B cell (primary cell): ENCODE measurements around the gene MROH2A. TPM values are rescaled to one million over a fixed set of nuclear protein-coding genes. Genes with fewer than 3 reads are reported as not detected.

ENCODE experiments used
- ATAC-seq: fragments of 200-7000 bp; cut with Tn5 transposase; one replicate; pipeline ENCODE4 v1.10.0; 2021; ENCODE audit warnings: low read depth, mild to moderate bottlenecking, moderate number of reproducible peaks, moderate library complexity
- CTCF ChIA-PET: fragments of 350-600 bp; sonication (Branson Sonifier 250); formaldehyde crosslinking; loops from one replicate; lab custom pipeline; 2021; ENCODE audit warnings: antibody characterized with exemption, inconsistent platforms; lab: Charles Lee
- POLR2A ChIA-PET: fragments of 350-600 bp; sonication (Branson Sonifier 250); formaldehyde crosslinking; loops from one replicate; lab custom pipeline; 2021; ENCODE audit warnings: antibody characterized with exemption; lab: Charles Lee
- DNase-seq: peaks from one replicate; pipeline ENCODE4 v3.0.0; 2013
- H2AFZ ChIP-seq: 2 replicates; pipeline ENCODE4 v1.6.1; 2012; ENCODE audit warnings: mild to moderate bottlenecking, low read depth, low read length; ENCODE audit not compliant: insufficient read depth, poor library complexity, severe bottlenecking
- H3K27ac ChIP-seq, 2 donors: 1 replicate in 1 of 2; 2 replicates in 1 of 2; pipeline ENCODE4 v1.5.1; 2012 to 2013; ENCODE audit warnings: low read length in 2 of 2, mild to moderate bottlenecking in 2 of 2, moderate library complexity in 1 of 2
- H3K27me3 ChIP-seq, 4 experiments: fragments of 200-600 bp in 1 of 4; sonication (generic) in 1 of 4; replicated peaks in 1 of 4; 1 replicate in 2 of 4; 2 replicates in 2 of 4; pipeline versions ENCODE4 v1.6.1 to v1.7.0; 2013 to 2016; ENCODE audit warnings: low read length in 3 of 4, mild to moderate bottlenecking in 2 of 4, mixed read lengths in 1 of 4, moderate library complexity in 1 of 4; ENCODE audit not compliant: insufficient read depth in 4 of 4, control insufficient read depth in 3 of 4; ENCODE audit errors: control extremely low read depth in 1 of 4
- H3K36me3 ChIP-seq, 2 experiments: replicated peaks in 1 of 2; 1 replicate in 1 of 2; 2 replicates in 1 of 2; pipeline versions ENCODE4 v1.6.1 to v1.7.1; 2013; ENCODE audit warnings: low read length in 1 of 2; ENCODE audit not compliant: insufficient read depth in 2 of 2, control insufficient read depth in 1 of 2; ENCODE audit errors: control extremely low read depth in 1 of 2, extremely low read depth in 1 of 2
- H3K4me1 ChIP-seq, 2 donors: fragments of 200-600 bp in 1 of 2; sonication (generic) in 1 of 2; 1 replicate in 1 of 2; 2 replicates in 1 of 2; pipeline versions ENCODE4 v1.5.1 to v1.6.1; 2013 to 2017; ENCODE audit warnings: low read length in 2 of 2; ENCODE audit not compliant: control insufficient read depth in 2 of 2, insufficient read depth in 2 of 2
- H3K4me2 ChIP-seq: replicated peaks from 2 replicates; pipeline ENCODE3; 2012; ENCODE audit warnings: mild to moderate bottlenecking, low read depth, low read length; ENCODE audit not compliant: poor library complexity, severe bottlenecking
- H3K4me3 ChIP-seq, 5 experiments: fragments of 200-600 bp in 1 of 5; sonication (generic) in 1 of 5; 1 replicate in 3 of 5; 2 replicates in 2 of 5; pipeline versions ENCODE4 v1.5.1 to v1.7.0; 2011 to 2016; ENCODE audit warnings: low read length in 4 of 5, mild to moderate bottlenecking in 4 of 5, low read depth in 2 of 5, control low read depth in 1 of 5, moderate library complexity in 1 of 5; ENCODE audit not compliant: insufficient read depth in 1 of 5; ENCODE audit errors: control extremely low read depth in 1 of 5, extremely low read depth in 1 of 5
- H3K79me2 ChIP-seq: fragments of 200-600 bp; sonication (generic); one replicate; pipeline ENCODE4 v1.6.0; 2016; ENCODE audit warnings: low read length; ENCODE audit not compliant: control insufficient read depth, insufficient read depth
- H3K9ac ChIP-seq: fragments of 200-600 bp; sonication (generic); 2 replicates; pipeline ENCODE4 v1.6.1; 2017; ENCODE audit warnings: mild to moderate bottlenecking, low read length, moderate library complexity
- H3K9me3 ChIP-seq, 3 donors: one replicate each; pipeline versions ENCODE4 v1.6.1 to v1.7.1; 2013; ENCODE audit warnings: low read length in 2 of 3; ENCODE audit not compliant: control insufficient read depth in 2 of 3, insufficient read depth in 1 of 3; ENCODE audit errors: control extremely low read depth in 1 of 3
- H4K20me1 ChIP-seq: 2 replicates; pipeline ENCODE4 v1.6.0; 2012; ENCODE audit warnings: mild to moderate bottlenecking, low read length; ENCODE audit not compliant: insufficient read depth, control insufficient read depth, poor library complexity, severe bottlenecking
- H3K27ac Mint-ChIP-seq: one replicate; pipeline ENCODE4 v1.8.0; 2021; ENCODE audit warnings: mixed read lengths
- H3K27me3 Mint-ChIP-seq: one replicate; pipeline ENCODE4 v1.8.0; 2021; ENCODE audit warnings: mixed read lengths
- H3K4me1 Mint-ChIP-seq: one replicate; pipeline ENCODE4 v1.8.0; 2021; ENCODE audit warnings: mixed read lengths
- H3K4me3 Mint-ChIP-seq: one replicate; pipeline ENCODE4 v1.8.0; 2021; ENCODE audit warnings: mixed read lengths
- H3K9me3 Mint-ChIP-seq: one replicate; pipeline ENCODE4 v1.8.0; 2022; ENCODE audit warnings: mixed read lengths; ENCODE audit not compliant: insufficient read depth
- EZH2 ChIP-seq: IDR thresholded peaks from 2 replicates; pipeline ENCODE4 v1.6.1; 2012; ENCODE audit warnings: borderline replicate concordance, low read depth, mild to moderate bottlenecking, moderate library complexity, low read length; ENCODE audit not compliant: insufficient read depth, poor library complexity, severe bottlenecking
- WGBS: methylation state at CpG from one replicate; pipeline ENCODE4 v1.1.5; 2013; ENCODE audit warnings: missing lambda C conversion rate; ENCODE audit not compliant: insufficient coverage; 5-methylcytosine and 5-hydroxymethylcytosine counted together
- intact Hi-C: fragments of 100-400 bp; cut with micrococcal nuclease; formaldehyde crosslinking; loops from one replicate; pipeline ENCODE4 v1.10.0; 2022
- polyA plus RNA-seq: library from polyadenylated mRNA; depleted of rRNA; stranded (reverse); fragments of >200 nt; gene quantifications from 2 replicates; pipeline ENCODE4 v1.2.3, GENCODE V29; 2012
- total RNA-seq, 2 donors: library from RNA; stranded (reverse); fragments of 120-200 nt in 1 of 2; gene quantifications; 1 replicate in 1 of 2; 2 replicates in 1 of 2; pipeline versions ENCODE4 v1.2.3 to v1.2.4, GENCODE V29; 2013 to 2022
- TF ChIP-seq, protein P1 (sequence below): fragments of 200-600 bp; IDR thresholded peaks from one replicate; pipeline ENCODE4 v1.8.0; 2022; ENCODE audit warnings: antibody characterized with exemption, mild to moderate bottlenecking

MROH2A gene
- total and polyA plus RNA-seq, 2 donors (not counting 1 experiment from before 2014, with no cell fraction given) = not detected

DNA sequence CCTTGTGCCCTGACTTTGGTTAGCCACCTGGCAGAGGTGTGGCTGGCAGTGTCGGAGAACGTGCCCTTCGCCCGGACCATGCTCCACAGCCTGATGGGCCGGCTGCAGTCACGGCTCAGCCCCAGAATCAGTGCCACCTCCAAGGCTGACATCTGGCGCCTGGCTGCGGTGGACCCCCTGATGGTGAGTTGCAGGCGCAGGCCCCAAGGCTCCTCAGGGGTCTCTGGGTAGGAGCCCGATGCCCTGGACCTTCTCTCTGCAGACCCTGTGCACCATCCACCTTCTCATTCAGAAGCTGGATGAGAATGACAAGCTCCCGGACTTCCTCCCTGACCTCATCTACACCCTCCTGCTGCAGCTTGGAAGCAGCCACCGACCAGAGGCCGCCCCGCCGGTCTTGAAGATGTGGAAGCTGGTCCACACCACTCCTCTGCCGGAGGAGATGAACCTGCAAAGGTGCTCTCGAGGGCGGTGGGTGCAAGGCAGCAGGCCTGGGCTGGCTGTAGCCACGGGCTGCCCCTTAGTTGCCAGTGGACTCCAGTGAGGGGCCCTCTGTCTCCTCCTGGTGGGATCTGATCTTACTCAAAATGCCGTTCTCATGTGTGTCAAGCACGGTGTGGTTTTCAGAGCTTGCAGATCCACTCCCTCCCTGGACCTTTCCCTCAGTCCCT lies 44.1 kb downstream of the MROH2A start:
- 92% methylated on average over 21 of the region's 21 CpGs for WGBS
- Histone ChIP-seq H3K9ac (no peak overlapping the region), H3K36me3 (no peaks in the 10 kb centered on the region), H3K27me3 (no peaks in the 10 kb centered on the region), H3K4me3 (no peak overlapping the region), H3K79me2 (no peaks in the 10 kb centered on the region), H3K27ac (no peak overlapping the region), H4K20me1 (no peaks in the 10 kb centered on the region), H3K4me1 (no peaks in the 10 kb centered on the region), H3K9me3 (no peaks in the 10 kb centered on the region), H3K4me2 (no peak overlapping the region), H2AFZ (no peak overlapping the region)
- ATAC-seq (no peak), DNase-seq (no peak)
- Mint-ChIP-seq H3K9me3 (peaks cover 1% of the 10 kb centered on the region), H3K27ac (no peak overlapping the region), H3K27me3 (peaks cover 9% of the 10 kb centered on the region), H3K4me1 (no peaks in the 10 kb centered on the region), H3K4me3 (no peak overlapping the region)
- intact Hi-C loops = no loop called here
- ChIA-PET POLR2A (no interaction called here), CTCF (no interaction called here)
- TF ChIP-seq, protein P1, sequence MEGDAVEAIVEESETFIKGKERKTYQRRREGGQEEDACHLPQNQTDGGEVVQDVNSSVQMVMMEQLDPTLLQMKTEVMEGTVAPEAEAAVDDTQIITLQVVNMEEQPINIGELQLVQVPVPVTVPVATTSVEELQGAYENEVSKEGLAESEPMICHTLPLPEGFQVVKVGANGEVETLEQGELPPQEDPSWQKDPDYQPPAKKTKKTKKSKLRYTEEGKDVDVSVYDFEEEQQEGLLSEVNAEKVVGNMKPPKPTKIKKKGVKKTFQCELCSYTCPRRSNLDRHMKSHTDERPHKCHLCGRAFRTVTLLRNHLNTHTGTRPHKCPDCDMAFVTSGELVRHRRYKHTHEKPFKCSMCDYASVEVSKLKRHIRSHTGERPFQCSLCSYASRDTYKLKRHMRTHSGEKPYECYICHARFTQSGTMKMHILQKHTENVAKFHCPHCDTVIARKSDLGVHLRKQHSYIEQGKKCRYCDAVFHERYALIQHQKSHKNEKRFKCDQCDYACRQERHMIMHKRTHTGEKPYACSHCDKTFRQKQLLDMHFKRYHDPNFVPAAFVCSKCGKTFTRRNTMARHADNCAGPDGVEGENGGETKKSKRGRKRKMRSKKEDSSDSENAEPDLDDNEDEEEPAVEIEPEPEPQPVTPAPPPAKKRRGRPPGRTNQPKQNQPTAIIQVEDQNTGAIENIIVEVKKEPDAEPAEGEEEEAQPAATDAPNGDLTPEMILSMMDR = no peak
- no peak for TF ChIP-seq EZH2

DNA sequence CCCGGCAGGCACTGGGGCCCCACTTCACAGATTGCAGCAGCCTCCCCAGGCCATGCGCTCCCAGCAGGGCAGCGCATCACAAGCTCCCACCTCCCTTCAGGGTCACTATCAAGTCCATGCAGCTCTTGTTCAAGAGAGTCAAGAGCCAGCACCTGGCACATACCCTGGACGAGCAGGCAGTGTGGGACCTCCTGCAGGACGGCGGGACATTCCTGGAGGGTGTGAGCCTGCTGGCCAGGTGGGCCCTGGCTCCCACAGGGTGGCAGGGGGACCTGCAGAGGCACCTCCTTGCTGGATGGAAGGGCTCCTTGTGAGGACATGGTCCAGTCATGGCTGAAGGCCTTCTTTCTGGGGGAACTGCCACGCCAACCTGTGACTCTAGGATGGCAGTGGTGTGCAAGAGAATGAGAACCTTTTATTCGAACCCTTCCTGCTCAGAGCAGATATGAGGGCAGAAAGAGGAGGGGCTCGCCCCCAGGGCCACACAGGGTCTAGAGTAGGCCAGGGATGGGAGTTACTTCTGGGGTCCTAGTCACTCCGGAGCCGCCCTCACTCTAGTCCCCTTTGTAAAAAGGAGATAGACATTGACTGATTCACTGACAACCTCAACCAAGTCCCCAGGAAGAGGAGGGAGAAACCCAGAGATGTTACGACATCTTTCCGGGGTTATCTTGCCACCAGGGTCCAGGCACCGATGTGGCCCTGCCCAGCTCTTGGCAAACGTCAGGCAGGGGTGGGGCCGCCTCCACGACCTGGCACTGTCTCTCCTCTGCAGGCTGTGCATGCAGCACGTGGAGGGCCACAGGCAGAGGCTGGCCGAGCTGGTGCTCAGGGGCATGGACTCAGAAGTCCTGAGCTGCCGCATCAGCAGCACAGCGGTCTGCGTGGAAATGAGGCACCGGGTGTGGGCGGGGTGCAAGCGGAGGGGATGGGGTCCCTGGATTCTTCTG lies 44.9 kb downstream of the MROH2A start:
- H3K9me3 ChIP-seq = no peaks in the 10 kb centered on the region
- no peak overlapping the region for H3K9ac ChIP-seq
- H4K20me1 ChIP-seq = no peaks in the 10 kb centered on the region
- H3K4me1 Mint-ChIP-seq = no peaks in the 10 kb centered on the region
- H3K4me3 ChIP-seq = no peak overlapping the region
- H3K4me3 Mint-ChIP-seq = no peak overlapping the region
- H3K4me2 ChIP-seq = no peak overlapping the region
- TF ChIP-seq, protein P1 = no peak
- no peak for TF ChIP-seq EZH2
- peaks cover 7% of the 10 kb centered on the region for H3K27me3 Mint-ChIP-seq
- no peak overlapping the region for H3K27ac ChIP-seq
- intact Hi-C loops = no loop called here
- 94% methylated on average over 24 of the region's 25 CpGs for WGBS
- H3K36me3 ChIP-seq = no peaks in the 10 kb centered on the region
- DNase-seq = no peak
- H3K9me3 Mint-ChIP-seq = peaks cover 1% of the 10 kb centered on the region
- no peak overlapping the region for H2AFZ ChIP-seq
- no peak for ATAC-seq
- POLR2A ChIA-PET = no interaction called here
- CTCF ChIA-PET = no interaction called here
- no peaks in the 10 kb centered on the region for H3K27me3 ChIP-seq
- H3K79me2 ChIP-seq = no peaks in the 10 kb centered on the region
- no peaks in the 10 kb centered on the region for H3K4me1 ChIP-seq
- H3K27ac Mint-ChIP-seq = no peak overlapping the region
